IPS-15b (cell line): ENCODE measurements around the gene PGAM2.
A peak's percentile ranks its signal among the peaks of the same experiment; 100 is the strongest.
"Not testable (repeated sequence)": the region's sequence is repeated elsewhere in the genome, so short reads cannot be mapped to it uniquely, and the experiment has no call there.

Source experiments
- H3K27me3 ChIP-seq: one replicate; pipeline ENCODE4 v1.6.1; 2013; ENCODE audit warnings: low read length; ENCODE audit not compliant: control insufficient read depth, insufficient read depth
- H3K36me3 ChIP-seq: one replicate; pipeline ENCODE4 v1.6.1; 2013; ENCODE audit warnings: low read length; ENCODE audit not compliant: control insufficient read depth, insufficient read depth
- H3K4me1 ChIP-seq: one replicate; pipeline ENCODE4 v1.6.1; 2013; ENCODE audit warnings: mild to moderate bottlenecking, low read length; ENCODE audit not compliant: control insufficient read depth, insufficient read depth
- H3K4me3 ChIP-seq: one replicate; pipeline ENCODE4 v1.5.1; 2013; ENCODE audit warnings: low read depth, low read length
- H3K9ac ChIP-seq: one replicate; pipeline ENCODE4 v1.6.1; 2013; ENCODE audit warnings: low read depth, mild to moderate bottlenecking, low read length
- H3K9me3 ChIP-seq: one replicate; pipeline ENCODE4 v1.6.1; 2013; ENCODE audit warnings: mild to moderate bottlenecking, low read length; ENCODE audit not compliant: control insufficient read depth, insufficient read depth

PGAM2 gene

GRCh38 chr7:44037951-44038350 is 27.4 kb downstream of the PGAM2 start:
- H3K27me3 ChIP-seq, H3K4me1 ChIP-seq, H3K4me3 ChIP-seq, H3K36me3 ChIP-seq, H3K9ac ChIP-seq, H3K9me3 ChIP-seq: not testable (repeated sequence)

- H3K36me3 ChIP-seq, H3K27me3 ChIP-seq, H3K9me3 ChIP-seq, H3K4me1 ChIP-seq, H3K9ac ChIP-seq, H3K4me3 ChIP-seq: not testable (repeated sequence)
These were observed 29.0 kb downstream of the PGAM2 start for GRCh38 chr7:44036364-44036763.

DNA sequence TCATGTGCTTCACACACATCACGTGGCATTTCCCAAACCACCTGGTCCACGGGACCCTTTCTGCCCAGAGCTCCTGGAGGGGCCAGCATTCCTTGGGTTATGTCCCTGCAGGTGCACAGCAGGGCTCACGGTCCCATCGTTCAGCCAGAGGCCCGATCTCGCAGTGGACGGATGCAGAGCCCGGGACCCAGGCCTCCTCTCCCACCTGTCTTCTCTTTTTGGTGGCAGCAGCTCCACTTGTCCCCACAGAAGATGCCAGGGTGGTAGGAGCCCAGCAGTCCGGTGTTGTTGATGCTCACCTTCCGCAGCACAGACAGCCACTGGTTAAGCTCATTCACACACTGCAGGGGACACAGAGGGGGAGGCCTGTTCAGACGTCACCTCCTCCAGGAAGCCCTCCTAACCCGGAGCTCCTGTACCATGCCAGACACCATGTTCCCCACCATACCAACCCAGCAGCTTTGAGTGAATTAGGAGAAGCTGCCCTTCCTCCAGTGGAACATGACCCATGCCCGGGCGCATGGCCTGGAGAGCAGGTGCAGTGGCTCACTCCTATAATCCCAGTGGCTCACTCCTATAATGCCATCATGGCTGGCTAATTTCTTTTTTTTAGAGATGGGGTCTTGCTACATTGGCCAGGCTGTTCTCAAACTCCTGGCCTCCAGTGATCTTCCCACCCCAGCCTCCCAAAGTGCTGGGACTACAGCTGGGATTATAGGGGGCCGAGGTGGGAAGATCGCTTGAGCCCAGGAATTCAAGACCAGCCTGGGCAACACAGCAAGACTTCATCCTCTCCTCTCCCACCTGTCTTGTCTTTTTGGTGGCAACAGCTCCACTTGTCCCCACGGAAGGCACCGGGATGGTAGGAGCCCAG is 31.2 kb downstream of the PGAM2 start:
- H3K36me3 ChIP-seq: not testable (repeated sequence)

GRCh38 chr7:44032031-44032430 is 33.3 kb downstream of the PGAM2 start:
- not testable (repeated sequence) for H3K36me3 ChIP-seq

More for the DNA sequence above, 31.2 kb downstream of the PGAM2 start:
- H3K4me3 ChIP-seq, H3K9me3 ChIP-seq, H3K27me3 ChIP-seq, H3K4me1 ChIP-seq, H3K9ac ChIP-seq: not testable (repeated sequence)

GRCh38 chr7:44031319-44031718 is 34.0 kb downstream of the PGAM2 start:
- not testable (repeated sequence) for H3K4me3 ChIP-seq, H3K4me1 ChIP-seq, H3K36me3 ChIP-seq, H3K9ac ChIP-seq, H3K9me3 ChIP-seq, H3K27me3 ChIP-seq

More at GRCh38 chr7:44032031-44032430, 33.3 kb downstream of the PGAM2 start:
- H3K27me3 ChIP-seq, H3K4me1 ChIP-seq, H3K4me3 ChIP-seq, H3K9ac ChIP-seq, H3K9me3 ChIP-seq: not testable (repeated sequence)

GRCh38 chr7:44030029-44030428 is 35.3 kb downstream of the PGAM2 start:
- H3K9ac ChIP-seq, H3K4me3 ChIP-seq, H3K9me3 ChIP-seq, H3K4me1 ChIP-seq, H3K36me3 ChIP-seq, H3K27me3 ChIP-seq: not testable (repeated sequence)

GRCh38 chr7:44029433-44029832 is 35.9 kb downstream of the PGAM2 start:
- H3K27me3 ChIP-seq, H3K9me3 ChIP-seq, H3K9ac ChIP-seq, H3K4me1 ChIP-seq, H3K4me3 ChIP-seq, H3K36me3 ChIP-seq: not testable (repeated sequence)

DNA sequence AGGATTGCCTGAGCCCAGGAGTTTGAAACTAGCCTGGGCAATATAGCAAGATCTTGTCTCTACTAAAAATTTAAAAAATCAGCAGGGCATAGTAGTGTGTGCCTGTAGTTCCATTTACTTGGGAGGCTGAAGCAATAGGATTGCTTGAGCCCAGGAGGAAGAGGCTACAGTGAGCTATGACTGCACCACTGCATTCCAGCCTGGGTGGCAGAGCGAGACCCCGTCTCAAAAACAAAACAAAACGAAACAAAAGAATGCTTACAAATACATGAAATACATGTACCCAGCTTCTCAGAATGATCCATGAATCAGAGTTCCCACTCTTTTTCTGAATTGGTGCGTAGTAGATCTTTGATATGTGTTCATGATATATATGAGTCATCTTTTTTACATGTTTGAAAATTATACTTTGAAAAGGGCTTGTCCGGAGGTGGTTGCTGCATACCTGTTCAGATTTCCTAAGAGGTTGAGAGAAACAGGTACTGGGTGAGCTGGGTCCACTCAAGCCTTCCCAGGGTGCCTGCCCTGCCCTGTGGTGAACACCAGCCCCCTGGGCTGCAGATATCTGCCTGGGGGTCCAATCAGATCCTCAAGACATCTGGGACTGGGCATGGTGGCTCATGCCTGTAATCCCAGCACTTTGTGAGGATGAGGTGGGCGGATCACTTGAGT is 42.4 kb downstream of the PGAM2 start:
- not testable (repeated sequence) for H3K9ac ChIP-seq

GRCh38 chr7:44022069-44022468 is 43.3 kb downstream of the PGAM2 start:
- not testable (repeated sequence) for H3K9ac ChIP-seq, H3K4me1 ChIP-seq, H3K36me3 ChIP-seq, H3K9me3 ChIP-seq, H3K27me3 ChIP-seq, H3K4me3 ChIP-seq

More for the DNA sequence above, 42.4 kb downstream of the PGAM2 start:
- H3K4me3 ChIP-seq, H3K27me3 ChIP-seq, H3K36me3 ChIP-seq, H3K9me3 ChIP-seq, H3K4me1 ChIP-seq: not testable (repeated sequence)

GRCh38 chr7:44019825-44020224 is 45.5 kb downstream of the PGAM2 start:
- not testable (repeated sequence) for H3K4me3 ChIP-seq, H3K4me1 ChIP-seq, H3K27me3 ChIP-seq, H3K36me3 ChIP-seq, H3K9me3 ChIP-seq, H3K9ac ChIP-seq

DNA sequence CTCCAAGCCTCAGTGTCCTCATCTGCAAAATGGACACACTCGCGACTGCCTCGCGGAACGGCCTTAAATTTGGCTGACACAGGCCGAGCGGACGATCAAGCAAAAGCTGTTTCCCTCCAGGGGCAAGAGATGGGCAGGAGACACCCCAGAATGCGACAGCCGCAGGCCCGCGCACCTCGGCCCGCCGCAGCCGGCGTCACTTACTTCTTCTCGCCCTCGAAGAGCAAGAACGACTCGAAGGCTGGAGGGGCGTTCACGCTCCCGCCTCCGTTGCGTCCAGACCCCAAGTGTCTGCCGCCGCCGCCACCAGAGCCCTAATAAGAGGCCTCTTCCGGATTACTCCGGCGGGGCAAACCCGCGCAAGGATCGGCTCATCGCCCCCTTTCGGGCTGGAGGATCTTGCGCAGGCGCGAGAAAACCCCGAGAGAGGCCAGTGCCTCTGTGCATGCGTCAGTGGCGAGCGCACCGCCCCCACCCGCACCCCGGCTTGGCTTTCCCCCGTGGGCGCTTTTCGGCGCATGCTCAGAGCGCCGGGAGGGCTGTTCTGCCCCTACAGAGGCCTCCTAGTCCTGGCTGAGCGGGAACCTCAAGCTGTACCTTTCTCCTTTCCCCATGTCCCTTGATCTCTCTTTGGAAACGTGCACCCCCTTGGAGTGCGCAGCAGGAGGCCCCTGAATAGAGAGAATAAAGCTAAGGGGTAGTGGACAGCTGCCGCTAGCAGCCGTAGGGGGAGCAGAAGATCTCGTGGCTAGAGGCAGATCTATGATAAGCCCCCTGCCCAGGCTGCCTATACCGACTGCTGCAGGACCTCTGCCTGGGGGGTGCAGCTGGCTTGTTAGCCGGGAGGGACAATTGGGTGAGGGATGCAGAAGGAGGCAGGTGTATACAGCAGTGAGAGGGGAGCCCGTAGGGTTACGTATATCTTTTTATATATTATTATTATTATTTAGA is 46.2 kb downstream of the PGAM2 start:
- not testable (repeated sequence) for H3K9me3 ChIP-seq, H3K9ac ChIP-seq, H3K27me3 ChIP-seq, H3K4me1 ChIP-seq, H3K36me3 ChIP-seq
- H3K4me3 ChIP-seq: peak overlapping the region; percentile 79
